IMR-90 (cell line): ENCODE results near the gene BHLHE23. TPM values are rescaled to one million over a fixed set of nuclear protein-coding genes. Genes with fewer than 3 reads are reported as not detected.

Experiments
- ATAC-seq: fragments of 200-7000 bp; cut with Tn5 transposase; 2 replicates; pipeline ENCODE4 v1.9.1; 2020; ENCODE audit warnings: low read depth, mild to moderate bottlenecking, moderate library complexity
- BruUV-seq: library from RNA; stranded (reverse); fragments of 400-500 nt; replicated peaks from 2 replicates; lab custom pipeline; 2021; lab: Mats Ljungman, UMichigan
- CTCF ChIA-PET: fragments of 300-600 bp; formaldehyde crosslinking; extraction: SDS; loops from one replicate; lab custom pipeline; 2021; ENCODE audit warnings: antibody characterized with exemption; lab: Yijun Ruan, JAX
- POLR2A ChIA-PET: fragments of 300-600 bp; sonication (Branson Sonifier 250); formaldehyde crosslinking; loops from one replicate; lab custom pipeline; 2022; ENCODE audit warnings: antibody characterized with exemption; ENCODE audit not compliant: unreplicated experiment; lab: Charles Lee
- DNase-seq: peaks from one replicate; pipeline ENCODE4 v3.0.0; 2013
- H2AFZ ChIP-seq: replicated peaks from 2 replicates; pipeline ENCODE3; 2013; ENCODE audit warnings: low read length, mild to moderate bottlenecking; ENCODE audit not compliant: poor library complexity
- H2AK5ac ChIP-seq: 2 replicates; pipeline ENCODE4 v1.6.1; 2013; ENCODE audit warnings: low read depth, low read length, inconsistent platforms
- H2AK9ac ChIP-seq: replicated peaks from 2 replicates; pipeline ENCODE3; 2013; ENCODE audit warnings: mild to moderate bottlenecking, low read depth, low read length, moderate library complexity; ENCODE audit not compliant: poor library complexity
- H2BK120ac ChIP-seq: 2 replicates; pipeline ENCODE4 v1.6.1; 2013; ENCODE audit warnings: low read depth, low read length, inconsistent platforms
- H2BK15ac ChIP-seq: 3 replicates; pipeline ENCODE4 v1.6.1; 2013; ENCODE audit warnings: low read depth, low read length, inconsistent platforms
- H2BK20ac ChIP-seq: 2 replicates; pipeline ENCODE4 v1.6.1; 2013; ENCODE audit warnings: low read depth, mild to moderate bottlenecking, inconsistent platforms, low read length, moderate library complexity
- H2BK5ac ChIP-seq: 2 replicates; pipeline ENCODE4 v1.6.1; 2013; ENCODE audit warnings: mild to moderate bottlenecking, low read depth, low read length, inconsistent platforms; ENCODE audit not compliant: poor library complexity, severe bottlenecking
- H3K14ac ChIP-seq: replicated peaks from 2 replicates; pipeline ENCODE4 v1.6.1; 2013; ENCODE audit warnings: low read depth, low read length, inconsistent platforms
- H3K18ac ChIP-seq: 2 replicates; pipeline ENCODE4 v1.6.1; 2013; ENCODE audit warnings: low read depth, low read length, control low read depth
- H3K23ac ChIP-seq: 2 replicates; pipeline ENCODE4 v1.6.1; 2013; ENCODE audit warnings: low read depth, low read length, inconsistent platforms
- H3K27ac ChIP-seq: 2 replicates; pipeline ENCODE4 v1.5.1; 2013; ENCODE audit warnings: mild to moderate bottlenecking, control low read depth, low read length; ENCODE audit not compliant: insufficient read depth
- H3K27me3 ChIP-seq: 2 replicates; pipeline ENCODE4 v1.6.1; 2013; ENCODE audit warnings: low read length; ENCODE audit not compliant: control insufficient read depth, insufficient read depth
- H3K36me3 ChIP-seq: 2 replicates; pipeline ENCODE4 v1.6.1; 2013; ENCODE audit warnings: low read length, mixed read lengths; ENCODE audit not compliant: control insufficient read depth, insufficient read depth
- H3K4ac ChIP-seq: 2 replicates; pipeline ENCODE4 v1.6.1; 2013; ENCODE audit warnings: low read depth, low read length, inconsistent platforms
- H3K4me1 ChIP-seq: 2 replicates; pipeline ENCODE4 v1.6.1; 2013; ENCODE audit warnings: low read length, mixed read lengths; ENCODE audit not compliant: control insufficient read depth, insufficient read depth
- H3K4me2 ChIP-seq: 2 replicates; pipeline ENCODE4 v1.6.1; 2013; ENCODE audit warnings: low read depth, mild to moderate bottlenecking, control low read depth, low read length, moderate library complexity
- H3K4me3 ChIP-seq: 2 replicates; pipeline ENCODE4 v1.5.1; 2013; ENCODE audit warnings: low read depth, mild to moderate bottlenecking, control low read depth, low read length, moderate library complexity; ENCODE audit not compliant: insufficient read depth
- H3K56ac ChIP-seq: 2 replicates; pipeline ENCODE4 v1.6.1; 2013; ENCODE audit warnings: low read length, inconsistent platforms; ENCODE audit not compliant: insufficient read depth; ENCODE audit errors: extremely low read depth
- H3K79me1 ChIP-seq, 2 experiments: 2 replicates each; pipeline ENCODE4 v1.6.1; 2013; ENCODE audit warnings: low read length in 2 of 2, inconsistent platforms in 1 of 2, low read depth in 1 of 2
- H3K9ac ChIP-seq: 2 replicates; pipeline ENCODE4 v1.6.1; 2013; ENCODE audit warnings: low read depth, low read length, control low read depth
- H3K9me1 ChIP-seq: 2 replicates; pipeline ENCODE4 v1.6.1; 2013; ENCODE audit warnings: low read length, inconsistent platforms; ENCODE audit not compliant: insufficient read depth
- H3K9me3 ChIP-seq: 2 replicates; pipeline ENCODE4 v1.6.1; 2013; ENCODE audit warnings: low read length; ENCODE audit not compliant: control insufficient read depth, insufficient read depth
- H4K20me1 ChIP-seq: 2 replicates; pipeline ENCODE4 v1.6.1; 2013; ENCODE audit warnings: low read length, inconsistent platforms; ENCODE audit not compliant: insufficient read depth
- H4K5ac ChIP-seq: 2 replicates; pipeline ENCODE4 v1.6.1; 2013; ENCODE audit warnings: mild to moderate bottlenecking, low read depth, low read length, control low read depth
- H4K8ac ChIP-seq, 2 experiments: 2 replicates each; pipeline ENCODE4 v1.6.1; 2013; ENCODE audit warnings: low read depth in 2 of 2, low read length in 2 of 2, control low read depth in 1 of 2, inconsistent platforms in 1 of 2
- H4K91ac ChIP-seq: 2 replicates; pipeline ENCODE4 v1.6.1; 2013; ENCODE audit warnings: low read depth, low read length, inconsistent platforms; ENCODE audit not compliant: insufficient read depth
- BHLHE40 ChIP-seq: fragments of 150-350 bp; IDR thresholded peaks from 2 replicates; pipeline ENCODE4 v1.6.1; 2016; ENCODE audit warnings: mild to moderate bottlenecking, low read depth, low read length
- CEBPB ChIP-seq: IDR thresholded peaks from 2 replicates; pipeline ENCODE4 v1.6.1; 2012; ENCODE audit warnings: low read depth, low read length, improper control_type of control experiment
- CHD1 ChIP-seq: IDR thresholded peaks from 2 replicates; pipeline ENCODE4 v1.6.1; 2012; ENCODE audit warnings: low read depth, low read length, improper control_type of control experiment
- FOS ChIP-seq: fragments of 150-350 bp; IDR thresholded peaks from 2 replicates; pipeline ENCODE4 v1.6.1; 2016; ENCODE audit warnings: low read depth, low read length
- NFE2L2 ChIP-seq: fragments of 150-350 bp; IDR thresholded peaks from 2 replicates; pipeline ENCODE4 v1.6.1; 2016; ENCODE audit warnings: low read depth, mild to moderate bottlenecking, low read length
- POLR2A ChIP-seq: IDR thresholded peaks from 2 replicates; pipeline ENCODE4 v1.6.1; 2012; ENCODE audit warnings: mild to moderate bottlenecking, low read depth, low read length
- RAD21 ChIP-seq: IDR thresholded peaks from 2 replicates; pipeline ENCODE4 v1.6.1; 2012; ENCODE audit warnings: low read length, improper control_type of control experiment
- RCOR1 ChIP-seq: IDR thresholded peaks from 2 replicates; pipeline ENCODE4 v1.6.1; 2012; ENCODE audit warnings: mild to moderate bottlenecking, low read length, improper control_type of control experiment; ENCODE audit not compliant: insufficient replicate concordance
- SMC3 ChIP-seq: fragments of 150-350 bp; IDR thresholded peaks from 2 replicates; pipeline ENCODE4 v1.6.1; 2016; ENCODE audit warnings: low read depth, mild to moderate bottlenecking, antibody characterized with exemption, low read length, moderate library complexity
- WGBS, 2 experiments: methylation state at CpG; one replicate each; pipeline versions ENCODE4 v1.1.5 to v1.1.7; 2013; ENCODE audit warnings: missing lambda C conversion rate in 2 of 2; ENCODE audit not compliant: insufficient read length in 1 of 2; ENCODE audit errors: extremely low coverage in 2 of 2; 5-methylcytosine and 5-hydroxymethylcytosine counted together
- dilution Hi-C: fragments of 300-500 bp; cut with HindIII; formaldehyde crosslinking; loops from one replicate; pipeline ENCODE4 v1.14.3; 2018; ENCODE audit warnings: low sequenced_read_pairs; ENCODE audit not compliant: unreplicated experiment
- in situ Hi-C: fragments of 300-500 bp; cut with MboI; formaldehyde crosslinking; loops from 3 replicates; pipeline ENCODE4 v1.14.3; 2019; ENCODE audit warnings: low sequenced_read_pairs, inconsistent platforms, mixed read lengths
- intact Hi-C: fragments of 100-400 bp; cut with micrococcal nuclease; formaldehyde crosslinking; loops from 2 replicates; pipeline ENCODE4 v1.10.0; 2022
- polyA plus RNA-seq, 3 experiments: library from polyadenylated mRNA; depleted of rRNA; stranded (reverse); fragments of >200 nt; gene quantifications; 2 replicates each; pipeline ENCODE4 v1.2.3, GENCODE V29; 2012; ENCODE audit warnings: low replicate concordance in 1 of 3
- total RNA-seq: library from RNA; depleted of rRNA; stranded (reverse); fragments of >200 nt; gene quantifications from 2 replicates; pipeline ENCODE4 v1.2.3, GENCODE V29; 2012
- TF ChIP-seq, protein P1 (sequence below): fragments of 150-350 bp; IDR thresholded peaks from 2 replicates; pipeline ENCODE4 v1.6.1; 2016; ENCODE audit warnings: low read depth, mild to moderate bottlenecking, low read length, moderate library complexity, borderline replicate concordance
- TF ChIP-seq, protein P2 (sequence below): fragments of 150-350 bp; IDR thresholded peaks from 2 replicates; pipeline ENCODE4 v1.6.1; 2017; ENCODE audit warnings: mild to moderate bottlenecking, antibody characterized with exemption, low read length, low read depth

BHLHE23 gene
- total and polyA plus RNA-seq, 2 of the 4 experiments (the other 2 are of a cell fraction), result not detected

DNA sequence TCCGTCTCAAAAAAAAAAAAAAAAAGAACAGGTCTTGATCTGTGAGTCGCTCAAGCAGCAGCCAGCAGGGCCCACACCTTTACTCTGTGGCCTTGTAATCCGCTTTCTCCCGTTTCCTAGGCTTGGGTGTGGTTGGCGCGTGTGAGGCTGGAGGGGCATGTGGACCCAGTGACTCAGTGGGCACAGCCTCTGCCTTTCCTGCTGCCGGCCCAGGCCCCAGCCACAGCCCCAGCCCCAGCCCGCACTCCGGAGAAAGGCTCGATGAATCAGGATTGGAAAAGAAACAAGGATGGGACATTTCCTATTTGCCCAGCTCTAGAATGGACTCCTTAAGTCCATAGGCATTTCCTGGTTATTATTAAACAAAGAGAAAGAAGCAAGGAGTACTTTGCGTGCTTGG lies 4.3 kb downstream of the BHLHE23 start:
- Histone ChIP-seq H4K8ac (no peak overlapping the region), H4K5ac (no peak overlapping the region), H3K27ac (no peak overlapping the region), H2AFZ (no peak overlapping the region), H3K18ac (no peak overlapping the region), H2AK5ac (no peak overlapping the region), H3K4me3 (no peak overlapping the region), H3K9ac (no peak overlapping the region), H2BK120ac (no peak overlapping the region), H2AK9ac (no peak overlapping the region), H2BK5ac (no peak overlapping the region), H3K9me1 (no peaks in the 10 kb centered on the region), H3K36me3 (no peaks in the 10 kb centered on the region), H4K91ac (no peak overlapping the region), H3K56ac (no peak overlapping the region), H3K79me1 (no peaks in the 10 kb centered on the region), H3K27me3 (peaks cover 92% of the 10 kb centered on the region), H2BK15ac (no peak overlapping the region), H3K14ac (no peak overlapping the region), H3K23ac (no peak overlapping the region), H3K9me3 (no peaks in the 10 kb centered on the region), H3K4me2 (no peak overlapping the region), H3K4ac (no peak overlapping the region), H4K20me1 (peaks cover 3% of the 10 kb centered on the region; the same call in 1 of the 2 replicates), H2BK20ac (no peak overlapping the region), H3K4me1 (no peaks in the 10 kb centered on the region)
- intact Hi-C loops (no loop called here), dilution Hi-C loops (no loop called here), in situ Hi-C loops (loop anchor here (25.0 kb wide), 1 partner anchor 315 kb away; no protein-coding TSS in a partner anchor)
- no peak for DNase-seq
- BruUV-seq, result no TSS peak
- 81% methylated on average over 4 of the region's 11 CpGs; no CpG with 5 or more reads in 1 of the 2 experiments for WGBS, 2 experiments
- POLR2A ChIA-PET, result no interaction called here
- TF ChIP-seq POLR2A (no peak), NFE2L2 (no peak), FOS (no peak), SMC3 (no peak), BHLHE40 (no peak), CHD1 (no peak), RAD21 (no peak), CEBPB (no peak), RCOR1 (no peak)
- TF ChIP-seq, protein P1, sequence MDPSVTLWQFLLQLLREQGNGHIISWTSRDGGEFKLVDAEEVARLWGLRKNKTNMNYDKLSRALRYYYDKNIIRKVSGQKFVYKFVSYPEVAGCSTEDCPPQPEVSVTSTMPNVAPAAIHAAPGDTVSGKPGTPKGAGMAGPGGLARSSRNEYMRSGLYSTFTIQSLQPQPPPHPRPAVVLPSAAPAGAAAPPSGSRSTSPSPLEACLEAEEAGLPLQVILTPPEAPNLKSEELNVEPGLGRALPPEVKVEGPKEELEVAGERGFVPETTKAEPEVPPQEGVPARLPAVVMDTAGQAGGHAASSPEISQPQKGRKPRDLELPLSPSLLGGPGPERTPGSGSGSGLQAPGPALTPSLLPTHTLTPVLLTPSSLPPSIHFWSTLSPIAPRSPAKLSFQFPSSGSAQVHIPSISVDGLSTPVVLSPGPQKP, result no peak
- TF ChIP-seq, protein P2, sequence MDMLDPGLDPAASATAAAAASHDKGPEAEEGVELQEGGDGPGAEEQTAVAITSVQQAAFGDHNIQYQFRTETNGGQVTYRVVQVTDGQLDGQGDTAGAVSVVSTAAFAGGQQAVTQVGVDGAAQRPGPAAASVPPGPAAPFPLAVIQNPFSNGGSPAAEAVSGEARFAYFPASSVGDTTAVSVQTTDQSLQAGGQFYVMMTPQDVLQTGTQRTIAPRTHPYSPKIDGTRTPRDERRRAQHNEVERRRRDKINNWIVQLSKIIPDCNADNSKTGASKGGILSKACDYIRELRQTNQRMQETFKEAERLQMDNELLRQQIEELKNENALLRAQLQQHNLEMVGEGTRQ, result no peak
- no peak for ATAC-seq
- CTCF ChIA-PET, result interaction anchor here (0.7 to 0.8 kb wide), 2 partner anchors 11 to 28 kb away, joined by 3 read pairs; no protein-coding TSS in a partner anchor
